Mononuclear cell (primary cell): Measurements from ENCODE around the gene DLGAP5. TPM values are rescaled to one million over a fixed set of nuclear protein-coding genes. Genes with fewer than 3 reads are reported as not detected.

Experiments used
- H3K27me3 ChIP-seq: 2 replicates; pipeline ENCODE4 v1.6.0; 2011; ENCODE audit warnings: low read length, control low read depth; ENCODE audit not compliant: insufficient read depth
- H3K4me1 ChIP-seq: 2 replicates; pipeline ENCODE4 v1.5.1; 2011; ENCODE audit warnings: mild to moderate bottlenecking, low read length, control low read depth; ENCODE audit not compliant: insufficient read depth
- H3K4me3 ChIP-seq: 2 replicates; pipeline ENCODE4 v1.5.1; 2011; ENCODE audit warnings: mild to moderate bottlenecking, low read length, moderate library complexity
- H3K9me3 ChIP-seq: 2 replicates; pipeline ENCODE4 v1.5.1; 2011; ENCODE audit warnings: low read depth, mild to moderate bottlenecking, control low read depth, low read length
- total RNA-seq: library from RNA; depleted of rRNA; stranded (reverse); fragments of >200 nt; gene quantifications from one replicate; pipeline ENCODE4 v1.2.3, GENCODE V29; 2012

Gene DLGAP5
- total RNA-seq, 1 donor: 0.84 TPM

- Histone ChIP-seq H3K9me3 (no peaks in the 10 kb centered on the region), H3K4me3 (no peak overlapping the region), H3K27me3 (no peaks in the 10 kb centered on the region), H3K4me1 (peaks cover 82% of the 10 kb centered on the region)
These were observed 63.9 kb downstream of the DLGAP5 start for GRCh38 chr14:55127460-55127951.

DNA sequence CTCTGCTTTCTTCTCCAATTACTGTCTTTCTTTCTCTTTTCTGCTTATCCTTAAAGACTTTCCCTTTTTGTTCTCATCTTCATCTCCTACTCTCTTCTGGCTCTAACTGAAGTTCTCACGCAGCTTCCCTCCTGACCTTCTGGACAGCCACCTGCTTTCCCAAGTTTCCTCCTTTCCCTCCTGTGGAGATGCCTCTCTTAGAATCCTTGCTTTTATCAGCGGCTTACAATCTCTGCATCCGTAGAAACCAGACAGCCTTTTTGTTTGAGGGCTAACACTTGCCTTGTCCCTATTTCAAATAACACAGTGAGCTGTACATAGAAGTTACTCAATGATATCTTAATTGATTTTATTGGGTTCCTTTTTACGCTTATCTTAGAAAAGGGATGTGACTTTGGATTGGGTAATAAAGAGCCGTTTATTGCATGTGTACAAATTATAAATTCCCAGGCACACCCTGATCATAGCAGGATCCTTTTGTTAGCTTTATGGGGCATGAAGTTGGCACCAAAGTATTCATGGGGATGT lies 64.4 kb downstream of the DLGAP5 start:
- no peak overlapping the region for H3K4me3 ChIP-seq
- peaks cover 85% of the 10 kb centered on the region for H3K4me1 ChIP-seq

GRCh38 chr14:55126034-55126433 lies 65.4 kb downstream of the DLGAP5 start:
- H3K27me3 ChIP-seq: no peaks in the 10 kb centered on the region
- no peaks in the 10 kb centered on the region for H3K9me3 ChIP-seq
- H3K4me3 ChIP-seq: no peak overlapping the region
- H3K4me1 ChIP-seq: peaks cover 85% of the 10 kb centered on the region

More for the DNA sequence above, 64.4 kb downstream of the DLGAP5 start:
- no peaks in the 10 kb centered on the region for H3K9me3 ChIP-seq
- no peaks in the 10 kb centered on the region for H3K27me3 ChIP-seq

DNA sequence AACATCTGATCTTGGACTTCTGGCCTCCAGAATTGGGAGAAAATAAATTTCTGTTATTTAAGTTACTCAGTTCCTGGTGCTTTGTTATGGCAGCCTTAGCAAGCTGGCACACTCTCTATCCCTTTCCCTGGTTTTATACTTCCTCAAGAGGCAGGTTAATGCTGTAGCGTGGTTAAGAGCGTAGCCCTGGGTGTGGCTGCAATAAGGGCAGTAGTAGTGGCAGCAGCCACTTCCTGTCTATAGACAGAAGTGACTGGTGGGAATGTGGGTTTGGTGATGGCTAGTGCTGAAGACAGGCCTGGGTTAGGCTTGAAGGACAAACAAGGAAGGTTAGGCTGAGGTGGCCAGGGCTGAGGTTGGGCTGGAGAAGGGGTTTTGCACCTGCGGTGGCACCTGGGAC lies 66.0 kb downstream of the DLGAP5 start:
- H3K9me3 ChIP-seq: no peaks in the 10 kb centered on the region
- no peaks in the 10 kb centered on the region for H3K27me3 ChIP-seq
- no peak overlapping the region for H3K4me3 ChIP-seq
- H3K4me1 ChIP-seq: peaks cover 85% of the 10 kb centered on the region

GRCh38 chr14:55124774-55125386 lies 66.5 kb downstream of the DLGAP5 start:
- Histone ChIP-seq H3K4me3 (no peak overlapping the region), H3K9me3 (no peaks in the 10 kb centered on the region), H3K27me3 (no peaks in the 10 kb centered on the region), H3K4me1 (peaks cover 85% of the 10 kb centered on the region)

GRCh38 chr14:55123852-55124639 lies 67.3 kb downstream of the DLGAP5 start:
- Histone ChIP-seq H3K4me1 (peaks cover 90% of the 10 kb centered on the region), H3K27me3 (no peaks in the 10 kb centered on the region), H3K9me3 (no peaks in the 10 kb centered on the region), H3K4me3 (no peak overlapping the region)

DNA sequence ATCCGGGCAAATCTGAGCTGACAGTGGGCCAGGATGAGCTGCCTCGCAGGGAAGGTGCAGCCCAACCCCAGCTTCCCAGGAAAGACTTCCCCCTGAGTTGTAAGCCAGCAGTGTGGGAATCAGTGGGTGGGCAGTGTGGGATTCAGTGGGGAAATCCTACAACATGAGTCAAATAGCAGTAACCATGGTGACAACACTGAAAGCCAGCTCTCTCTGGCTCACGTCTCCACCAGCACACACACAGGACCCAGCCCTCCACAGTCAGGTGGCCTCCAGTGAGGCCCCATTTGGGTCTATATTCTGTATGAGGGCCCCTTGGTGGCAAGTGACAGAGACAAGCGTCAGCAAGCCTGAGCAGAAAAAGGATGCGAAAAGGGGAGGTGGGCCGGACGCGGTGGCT lies 68.3 kb downstream of the DLGAP5 start:
- no peak overlapping the region for H3K4me3 ChIP-seq
- peaks cover 90% of the 10 kb centered on the region for H3K4me1 ChIP-seq
- no peaks in the 10 kb centered on the region for H3K9me3 ChIP-seq
- no peaks in the 10 kb centered on the region for H3K27me3 ChIP-seq

- no peaks in the 10 kb centered on the region for H3K9me3 ChIP-seq
- no peak overlapping the region for H3K4me3 ChIP-seq
- peaks cover 90% of the 10 kb centered on the region for H3K4me1 ChIP-seq
- no peaks in the 10 kb centered on the region for H3K27me3 ChIP-seq
These were observed 68.9 kb downstream of the DLGAP5 start for GRCh38 chr14:55122440-55122986.

GRCh38 chr14:55121628-55122439 lies 69.6 kb downstream of the DLGAP5 start:
- peaks cover 90% of the 10 kb centered on the region for H3K4me1 ChIP-seq
- no peak overlapping the region for H3K4me3 ChIP-seq
- no peaks in the 10 kb centered on the region for H3K9me3 ChIP-seq
- no peaks in the 10 kb centered on the region for H3K27me3 ChIP-seq

DNA sequence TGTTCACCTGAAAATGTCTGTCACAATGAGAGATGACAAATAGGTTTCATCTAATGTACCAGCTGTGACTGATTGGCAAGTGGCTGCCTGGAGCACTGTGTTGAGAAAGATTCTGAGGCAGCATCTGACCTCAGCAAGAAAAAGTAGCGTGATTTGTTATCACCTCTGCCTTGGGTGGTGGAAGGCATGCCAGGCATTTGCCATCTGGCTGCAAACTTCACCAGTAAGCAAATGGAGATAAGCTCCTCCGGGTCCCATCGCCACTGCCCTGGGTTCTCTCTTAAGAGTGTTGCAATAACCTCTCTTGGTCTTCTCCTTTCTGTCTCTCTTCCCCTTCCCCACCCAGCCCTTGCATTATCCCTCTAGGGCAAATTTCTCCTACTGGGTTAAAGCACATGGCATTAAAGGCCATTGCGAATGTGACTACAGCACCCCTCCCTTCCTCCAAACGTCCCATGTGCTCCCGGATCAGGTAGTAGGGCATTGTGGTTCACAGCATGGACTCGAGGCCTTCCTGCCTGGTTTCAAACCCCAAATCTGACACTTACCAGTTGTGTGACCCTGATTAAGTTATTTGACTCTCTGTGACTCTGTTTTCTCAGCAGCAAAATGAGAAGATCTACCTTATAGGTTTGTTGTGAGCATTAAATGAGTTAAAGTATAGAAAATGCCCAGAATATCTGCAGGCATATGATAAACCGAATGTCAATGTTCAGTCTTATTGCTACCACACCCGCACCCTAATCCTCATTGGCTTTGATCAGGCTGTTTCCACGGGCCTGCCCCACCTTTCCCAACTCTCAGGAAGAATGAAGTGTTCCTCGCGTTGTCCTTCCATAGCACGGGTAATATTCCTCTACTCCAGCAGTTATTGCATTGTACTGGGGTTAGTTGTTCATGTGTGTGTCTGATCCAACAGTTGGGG lies 70.6 kb downstream of the DLGAP5 start:
- Histone ChIP-seq H3K4me3 (no peak overlapping the region), H3K9me3 (no peaks in the 10 kb centered on the region), H3K27me3 (no peaks in the 10 kb centered on the region), H3K4me1 (peaks cover 90% of the 10 kb centered on the region)

DNA sequence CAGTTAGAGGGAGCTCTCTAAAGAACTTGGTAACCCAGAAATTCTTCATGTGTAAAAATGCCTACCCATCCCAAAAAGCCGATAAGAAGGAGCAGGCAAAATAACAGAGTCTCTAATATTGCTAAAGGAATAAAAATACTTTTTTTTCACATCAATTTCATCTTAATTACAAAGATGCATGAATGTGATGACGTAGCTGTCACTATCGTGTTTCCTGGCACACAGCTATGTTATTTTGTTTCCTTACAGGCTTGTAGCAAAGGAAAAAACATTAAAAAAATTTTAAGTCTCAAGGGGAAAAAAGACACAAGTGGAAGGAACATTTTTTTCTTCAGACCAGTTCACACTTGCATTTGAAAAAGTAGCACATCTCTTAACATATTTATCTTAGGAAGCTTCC lies 72.6 kb downstream of the DLGAP5 start:
- H3K4me3 ChIP-seq: no peak overlapping the region

GRCh38 chr14:55117803-55118441 lies 73.5 kb downstream of the DLGAP5 start:
- H3K4me1 ChIP-seq: peaks cover 68% of the 10 kb centered on the region
- no peaks in the 10 kb centered on the region for H3K9me3 ChIP-seq
- no peaks in the 10 kb centered on the region for H3K27me3 ChIP-seq
- H3K4me3 ChIP-seq: no peak overlapping the region

More for the DNA sequence above, 72.6 kb downstream of the DLGAP5 start:
- Histone ChIP-seq H3K4me1 (peaks cover 70% of the 10 kb centered on the region), H3K27me3 (no peaks in the 10 kb centered on the region), H3K9me3 (no peaks in the 10 kb centered on the region)

GRCh38 chr14:55116246-55117030 lies 74.9 kb downstream of the DLGAP5 start:
- Histone ChIP-seq H3K4me1 (peaks cover 57% of the 10 kb centered on the region), H3K4me3 (no peak overlapping the region), H3K9me3 (no peaks in the 10 kb centered on the region), H3K27me3 (no peaks in the 10 kb centered on the region)
